ENCODE data around the gene SLC35C1.

DNA sequence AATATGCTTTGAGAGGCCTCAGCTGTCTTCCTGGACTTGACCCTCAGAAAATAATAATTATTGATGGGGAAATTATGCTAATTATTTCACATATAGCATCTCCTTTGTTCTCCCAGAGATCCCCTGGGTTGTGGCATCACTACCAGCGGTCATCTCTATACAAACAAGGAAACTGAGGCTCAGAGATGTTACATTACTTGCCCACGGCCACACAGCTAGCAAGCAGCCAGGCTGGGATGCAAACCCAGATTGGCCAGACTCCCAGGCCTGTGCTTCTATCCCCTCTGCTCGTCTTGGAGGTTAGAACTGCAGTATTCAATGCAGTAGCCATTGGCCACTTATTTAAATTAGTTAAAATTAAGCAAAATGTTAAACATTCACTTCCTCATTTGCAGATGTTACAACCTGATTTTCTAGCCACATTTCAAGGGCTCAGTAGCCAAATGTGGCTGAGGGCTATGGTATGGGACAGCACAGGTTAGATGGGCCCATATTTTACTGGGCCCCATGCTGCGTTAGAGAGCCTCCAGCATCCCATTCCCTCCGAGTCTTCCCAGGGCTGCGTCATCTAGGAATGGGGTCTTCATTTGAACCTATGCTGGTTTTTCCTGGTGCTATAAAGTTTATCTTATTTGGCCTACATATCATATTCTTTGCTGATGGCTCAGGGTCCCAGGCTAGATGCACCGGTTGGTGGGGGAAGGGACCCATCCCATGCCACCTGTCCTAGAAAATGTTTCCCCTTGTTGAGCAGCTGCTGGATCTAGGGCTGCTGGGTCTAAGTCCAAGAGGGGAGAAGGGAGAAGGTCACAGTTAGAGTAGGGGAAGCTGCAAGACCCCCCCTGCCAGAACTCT is 2.2 kb downstream of the SLC35C1 start:
- TF ChIP-seq CTCF (IDR thresholded peaks at IDR 0.05) (no peak), POLR2A (IDR thresholded peaks at IDR 0.05) (no peak)
